B cell (primary cell): ENCODE measurements around the gene WASHC4. TPM values are rescaled to one million over a fixed set of nuclear protein-coding genes. Genes with fewer than 3 reads are reported as not detected.

ENCODE experiments used
- ATAC-seq: fragments of 200-7000 bp; cut with Tn5 transposase; one replicate; pipeline ENCODE4 v1.10.0; 2021; ENCODE audit warnings: low read depth, mild to moderate bottlenecking, moderate number of reproducible peaks, moderate library complexity
- CTCF ChIA-PET: fragments of 350-600 bp; sonication (Branson Sonifier 250); formaldehyde crosslinking; loops from one replicate; lab custom pipeline; 2021; ENCODE audit warnings: antibody characterized with exemption, inconsistent platforms; lab: Charles Lee
- POLR2A ChIA-PET: fragments of 350-600 bp; sonication (Branson Sonifier 250); formaldehyde crosslinking; loops from one replicate; lab custom pipeline; 2021; ENCODE audit warnings: antibody characterized with exemption; lab: Charles Lee
- DNase-seq: peaks from one replicate; pipeline ENCODE4 v3.0.0; 2013
- H2AFZ ChIP-seq: 2 replicates; pipeline ENCODE4 v1.6.1; 2012; ENCODE audit warnings: mild to moderate bottlenecking, low read depth, low read length; ENCODE audit not compliant: insufficient read depth, poor library complexity, severe bottlenecking
- H3K27ac ChIP-seq, 2 donors: 1 replicate in 1 of 2; 2 replicates in 1 of 2; pipeline ENCODE4 v1.5.1; 2012 to 2013; ENCODE audit warnings: low read length in 2 of 2, mild to moderate bottlenecking in 2 of 2, moderate library complexity in 1 of 2
- H3K27me3 ChIP-seq, 4 experiments: fragments of 200-600 bp in 1 of 4; sonication (generic) in 1 of 4; replicated peaks in 1 of 4; 1 replicate in 2 of 4; 2 replicates in 2 of 4; pipeline versions ENCODE4 v1.6.1 to v1.7.0; 2013 to 2016; ENCODE audit warnings: low read length in 3 of 4, mild to moderate bottlenecking in 2 of 4, mixed read lengths in 1 of 4, moderate library complexity in 1 of 4; ENCODE audit not compliant: insufficient read depth in 4 of 4, control insufficient read depth in 3 of 4; ENCODE audit errors: control extremely low read depth in 1 of 4
- H3K36me3 ChIP-seq, 2 experiments: replicated peaks in 1 of 2; 1 replicate in 1 of 2; 2 replicates in 1 of 2; pipeline versions ENCODE4 v1.6.1 to v1.7.1; 2013; ENCODE audit warnings: low read length in 1 of 2; ENCODE audit not compliant: insufficient read depth in 2 of 2, control insufficient read depth in 1 of 2; ENCODE audit errors: control extremely low read depth in 1 of 2, extremely low read depth in 1 of 2
- H3K4me1 ChIP-seq, 2 donors: fragments of 200-600 bp in 1 of 2; sonication (generic) in 1 of 2; 1 replicate in 1 of 2; 2 replicates in 1 of 2; pipeline versions ENCODE4 v1.5.1 to v1.6.1; 2013 to 2017; ENCODE audit warnings: low read length in 2 of 2; ENCODE audit not compliant: control insufficient read depth in 2 of 2, insufficient read depth in 2 of 2
- H3K4me2 ChIP-seq: replicated peaks from 2 replicates; pipeline ENCODE3; 2012; ENCODE audit warnings: mild to moderate bottlenecking, low read depth, low read length; ENCODE audit not compliant: poor library complexity, severe bottlenecking
- H3K4me3 ChIP-seq, 5 experiments: fragments of 200-600 bp in 1 of 5; sonication (generic) in 1 of 5; 1 replicate in 3 of 5; 2 replicates in 2 of 5; pipeline versions ENCODE4 v1.5.1 to v1.7.0; 2011 to 2016; ENCODE audit warnings: low read length in 4 of 5, mild to moderate bottlenecking in 4 of 5, low read depth in 2 of 5, control low read depth in 1 of 5, moderate library complexity in 1 of 5; ENCODE audit not compliant: insufficient read depth in 1 of 5; ENCODE audit errors: control extremely low read depth in 1 of 5, extremely low read depth in 1 of 5
- H3K79me2 ChIP-seq: fragments of 200-600 bp; sonication (generic); one replicate; pipeline ENCODE4 v1.6.0; 2016; ENCODE audit warnings: low read length; ENCODE audit not compliant: control insufficient read depth, insufficient read depth
- H3K9ac ChIP-seq: fragments of 200-600 bp; sonication (generic); 2 replicates; pipeline ENCODE4 v1.6.1; 2017; ENCODE audit warnings: mild to moderate bottlenecking, low read length, moderate library complexity
- H3K9me3 ChIP-seq, 3 donors: one replicate each; pipeline versions ENCODE4 v1.6.1 to v1.7.1; 2013; ENCODE audit warnings: low read length in 2 of 3; ENCODE audit not compliant: control insufficient read depth in 2 of 3, insufficient read depth in 1 of 3; ENCODE audit errors: control extremely low read depth in 1 of 3
- H4K20me1 ChIP-seq: 2 replicates; pipeline ENCODE4 v1.6.0; 2012; ENCODE audit warnings: mild to moderate bottlenecking, low read length; ENCODE audit not compliant: insufficient read depth, control insufficient read depth, poor library complexity, severe bottlenecking
- H3K27ac Mint-ChIP-seq: one replicate; pipeline ENCODE4 v1.8.0; 2021; ENCODE audit warnings: mixed read lengths
- H3K27me3 Mint-ChIP-seq: one replicate; pipeline ENCODE4 v1.8.0; 2021; ENCODE audit warnings: mixed read lengths
- H3K4me1 Mint-ChIP-seq: one replicate; pipeline ENCODE4 v1.8.0; 2021; ENCODE audit warnings: mixed read lengths
- H3K4me3 Mint-ChIP-seq: one replicate; pipeline ENCODE4 v1.8.0; 2021; ENCODE audit warnings: mixed read lengths
- H3K9me3 Mint-ChIP-seq: one replicate; pipeline ENCODE4 v1.8.0; 2022; ENCODE audit warnings: mixed read lengths; ENCODE audit not compliant: insufficient read depth
- EZH2 ChIP-seq: IDR thresholded peaks from 2 replicates; pipeline ENCODE4 v1.6.1; 2012; ENCODE audit warnings: borderline replicate concordance, low read depth, mild to moderate bottlenecking, moderate library complexity, low read length; ENCODE audit not compliant: insufficient read depth, poor library complexity, severe bottlenecking
- WGBS: methylation state at CpG from one replicate; pipeline ENCODE4 v1.1.5; 2013; ENCODE audit warnings: missing lambda C conversion rate; ENCODE audit not compliant: insufficient coverage; 5-methylcytosine and 5-hydroxymethylcytosine counted together
- intact Hi-C: fragments of 100-400 bp; cut with micrococcal nuclease; formaldehyde crosslinking; loops from one replicate; pipeline ENCODE4 v1.10.0; 2022
- polyA minus RNA-seq: library from RNA; depleted of rRNA, polyadenylated mRNA; stranded (reverse); fragments of >200 nt; gene quantifications from 2 replicates; pipeline ENCODE4 v1.2.3, GENCODE V29; 2012
- polyA plus RNA-seq: library from polyadenylated mRNA; depleted of rRNA; stranded (reverse); fragments of >200 nt; gene quantifications from 2 replicates; pipeline ENCODE4 v1.2.3, GENCODE V29; 2012
- total RNA-seq, 2 donors: library from RNA; stranded (reverse); fragments of 120-200 nt in 1 of 2; gene quantifications; 1 replicate in 1 of 2; 2 replicates in 1 of 2; pipeline versions ENCODE4 v1.2.3 to v1.2.4, GENCODE V29; 2013 to 2022
- TF ChIP-seq, protein P1 (sequence below): fragments of 200-600 bp; IDR thresholded peaks from one replicate; pipeline ENCODE4 v1.8.0; 2022; ENCODE audit warnings: antibody characterized with exemption, mild to moderate bottlenecking

WASHC4 gene, protein sequence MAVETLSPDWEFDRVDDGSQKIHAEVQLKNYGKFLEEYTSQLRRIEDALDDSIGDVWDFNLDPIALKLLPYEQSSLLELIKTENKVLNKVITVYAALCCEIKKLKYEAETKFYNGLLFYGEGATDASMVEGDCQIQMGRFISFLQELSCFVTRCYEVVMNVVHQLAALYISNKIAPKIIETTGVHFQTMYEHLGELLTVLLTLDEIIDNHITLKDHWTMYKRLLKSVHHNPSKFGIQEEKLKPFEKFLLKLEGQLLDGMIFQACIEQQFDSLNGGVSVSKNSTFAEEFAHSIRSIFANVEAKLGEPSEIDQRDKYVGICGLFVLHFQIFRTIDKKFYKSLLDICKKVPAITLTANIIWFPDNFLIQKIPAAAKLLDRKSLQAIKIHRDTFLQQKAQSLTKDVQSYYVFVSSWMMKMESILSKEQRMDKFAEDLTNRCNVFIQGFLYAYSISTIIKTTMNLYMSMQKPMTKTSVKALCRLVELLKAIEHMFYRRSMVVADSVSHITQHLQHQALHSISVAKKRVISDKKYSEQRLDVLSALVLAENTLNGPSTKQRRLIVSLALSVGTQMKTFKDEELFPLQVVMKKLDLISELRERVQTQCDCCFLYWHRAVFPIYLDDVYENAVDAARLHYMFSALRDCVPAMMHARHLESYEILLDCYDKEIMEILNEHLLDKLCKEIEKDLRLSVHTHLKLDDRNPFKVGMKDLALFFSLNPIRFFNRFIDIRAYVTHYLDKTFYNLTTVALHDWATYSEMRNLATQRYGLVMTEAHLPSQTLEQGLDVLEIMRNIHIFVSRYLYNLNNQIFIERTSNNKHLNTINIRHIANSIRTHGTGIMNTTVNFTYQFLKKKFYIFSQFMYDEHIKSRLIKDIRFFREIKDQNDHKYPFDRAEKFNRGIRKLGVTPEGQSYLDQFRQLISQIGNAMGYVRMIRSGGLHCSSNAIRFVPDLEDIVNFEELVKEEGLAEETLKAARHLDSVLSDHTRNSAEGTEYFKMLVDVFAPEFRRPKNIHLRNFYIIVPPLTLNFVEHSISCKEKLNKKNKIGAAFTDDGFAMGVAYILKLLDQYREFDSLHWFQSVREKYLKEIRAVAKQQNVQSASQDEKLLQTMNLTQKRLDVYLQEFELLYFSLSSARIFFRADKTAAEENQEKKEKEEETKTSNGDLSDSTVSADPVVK
- total RNA-seq (240 and 247 TPM in 2 replicates), polyA plus RNA-seq (55.2 and 79.5 TPM in 2 replicates), polyA minus RNA-seq (59.7 and 77.6 TPM in 2 replicates)
- total RNA-seq (2013): 241 TPM

DNA sequence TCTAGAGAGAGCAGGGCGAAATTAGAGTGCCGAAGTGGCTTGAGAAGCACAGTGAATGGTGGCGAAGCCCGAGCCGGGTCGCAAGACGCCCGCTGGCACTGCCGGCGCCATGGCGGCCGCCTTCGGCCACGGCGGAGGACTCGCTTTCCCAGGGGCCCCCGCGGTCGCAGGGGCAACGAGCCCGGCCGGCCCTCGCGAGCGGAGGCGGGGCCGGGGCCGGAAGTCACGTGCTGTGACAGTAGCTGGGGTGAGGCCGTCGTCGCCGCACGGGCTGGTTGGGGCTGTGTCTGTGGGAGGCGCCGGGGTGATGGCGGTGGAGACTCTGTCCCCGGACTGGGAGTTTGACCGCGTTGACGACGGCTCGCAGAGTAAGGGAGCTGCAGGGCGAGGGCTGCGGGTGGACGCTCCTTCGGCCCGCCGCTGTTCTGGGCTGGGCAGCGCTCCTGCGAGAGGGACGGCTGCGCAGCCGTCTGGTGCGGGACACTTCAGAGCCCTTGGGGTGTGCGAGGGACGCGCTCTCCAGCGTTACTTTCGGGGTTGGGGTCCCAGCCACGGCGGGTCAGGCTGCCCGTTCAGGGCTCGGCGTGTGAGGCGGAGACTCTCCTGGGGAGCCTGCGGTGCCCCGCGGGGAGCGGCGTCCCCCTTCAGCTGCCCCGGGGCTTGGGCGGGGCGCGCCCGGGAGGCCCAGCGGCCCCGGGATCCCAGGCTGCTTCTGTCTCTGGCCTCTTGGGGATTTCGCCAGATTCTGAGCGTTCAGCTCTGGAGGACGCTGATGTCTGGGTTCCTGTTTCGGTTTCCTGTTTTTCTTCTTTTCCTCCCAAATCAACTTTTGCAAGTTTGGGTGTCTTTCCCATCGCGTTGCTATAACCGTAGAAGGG is at the start of gene WASHC4:
TSS of gene WASHC4 (plus strand) at position 238 of the 878 bp plus-strand sequence. CDS start at position 308, 70 bp downstream.
- Mint-ChIP-seq H3K27me3 (peaks cover 8% of the 10 kb centered on the region), H3K9me3 (peaks cover 3% of the 10 kb centered on the region), H3K4me1 (peaks cover 31% of the 10 kb centered on the region), H3K4me3 (peak within 1 kb of the TSS; percentile 98), H3K27ac (peak within 1 kb of the TSS; percentile 99)
- no peak for TF ChIP-seq EZH2
- TF ChIP-seq, protein P1, sequence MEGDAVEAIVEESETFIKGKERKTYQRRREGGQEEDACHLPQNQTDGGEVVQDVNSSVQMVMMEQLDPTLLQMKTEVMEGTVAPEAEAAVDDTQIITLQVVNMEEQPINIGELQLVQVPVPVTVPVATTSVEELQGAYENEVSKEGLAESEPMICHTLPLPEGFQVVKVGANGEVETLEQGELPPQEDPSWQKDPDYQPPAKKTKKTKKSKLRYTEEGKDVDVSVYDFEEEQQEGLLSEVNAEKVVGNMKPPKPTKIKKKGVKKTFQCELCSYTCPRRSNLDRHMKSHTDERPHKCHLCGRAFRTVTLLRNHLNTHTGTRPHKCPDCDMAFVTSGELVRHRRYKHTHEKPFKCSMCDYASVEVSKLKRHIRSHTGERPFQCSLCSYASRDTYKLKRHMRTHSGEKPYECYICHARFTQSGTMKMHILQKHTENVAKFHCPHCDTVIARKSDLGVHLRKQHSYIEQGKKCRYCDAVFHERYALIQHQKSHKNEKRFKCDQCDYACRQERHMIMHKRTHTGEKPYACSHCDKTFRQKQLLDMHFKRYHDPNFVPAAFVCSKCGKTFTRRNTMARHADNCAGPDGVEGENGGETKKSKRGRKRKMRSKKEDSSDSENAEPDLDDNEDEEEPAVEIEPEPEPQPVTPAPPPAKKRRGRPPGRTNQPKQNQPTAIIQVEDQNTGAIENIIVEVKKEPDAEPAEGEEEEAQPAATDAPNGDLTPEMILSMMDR: no peak
- peaks cover 7 to 35% of the 10 kb centered on the region in 2 donors for H3K4me1 ChIP-seq
- WGBS: under 1% methylated on average over 82 of the region's 85 CpGs
- H3K79me2 ChIP-seq: peaks cover 56% of the 10 kb centered on the region
- peak within 1 kb of the TSS; percentile 89 to 99 (median 97) for H3K4me3 ChIP-seq
- H3K9ac ChIP-seq: peak within 1 kb of the TSS; percentile 98
- H3K27me3 ChIP-seq: peaks cover 0 to 9% (median 0%) of the 10 kb centered on the region in 4 experiments
- peaks cover 0 to 3% (median 0%) of the 10 kb centered on the region in 3 donors for H3K9me3 ChIP-seq
- H3K27ac ChIP-seq: peak within 1 kb of the TSS; percentile 93 to 98
- DNase-seq (peak; percentile 96), ATAC-seq (peak; percentile 88)
- intact Hi-C loops: loop anchor here (1.0 to 5.0 kb wide), 11 partner anchors 23 to 1265 kb away; partner anchors contain the start of genes ALDH1L2, APPL2, C12orf75 and EID3
- H3K4me2 ChIP-seq: peak within 1 kb of the TSS; percentile 91
- H2AFZ ChIP-seq: peak within 1 kb of the TSS; percentile 97
- ChIA-PET POLR2A (interaction anchor here (0.6 to 1.4 kb wide), 5 partner anchors 126 to 1178 kb away, joined by 3 to 8 read pairs (median 4); partner anchors contain the start of genes APPL2 and HSP90B1), CTCF (interaction anchor here (1.1 to 1.7 kb wide), 2 partner anchors 127 to 726 kb away, joined by 4 read pairs; no protein-coding TSS in a partner anchor)
- peaks cover 30% of the 10 kb centered on the region for H4K20me1 ChIP-seq
- H3K36me3 ChIP-seq: peaks cover 5 to 17% of the 10 kb centered on the region in 2 experiments
